ENCODE results near the gene TM4SF5.

- no peak for TF ChIP-seq EZH2 (IDR thresholded peaks at IDR 0.05; ENCODE audit: insufficient read depth, poor library complexity, severe bottlenecking)
- TF ChIP-seq EZH2phosphoT487 (IDR thresholded peaks at IDR 0.05; ENCODE audit: insufficient read depth, low read depth) = no peak
These were observed 14.8 kb downstream of the TM4SF5 start for GRCh38 chr17:4786516-4786915.
